ENCODE results near the gene PAQR5. TPM values are rescaled to one million over a fixed set of nuclear protein-coding genes. Genes with fewer than 3 reads are reported as not detected.

Gene PAQR5
- total RNA-seq, 1 experiment from 2014 or later, result 0.91 TPM

Other genes starting within 250 kb of the PAQR5 start
- 14.1 and 16.7 TPM in 2 replicates for gene GLCE, start 138.3 kb upstream of the PAQR5 start, total RNA-seq (2014; rRNA removed; shearing (Covaris generic))
- 107 and 148 TPM in 2 replicates for gene KIF23, start 115.4 kb downstream of the PAQR5 start, total RNA-seq (2014; rRNA removed; shearing (Covaris generic))
- 111 and 148 TPM in 2 replicates for gene RPLP1, start 153.9 kb downstream of the PAQR5 start, total RNA-seq (2014; rRNA removed; shearing (Covaris generic))